SK-N-SH treated with all-trans-retinoic acid at 6 μM for 48 hours (cell line): Measurements from ENCODE around the gene ARID5A.

ENCODE experiments used
- CSDC2 ChIP-seq: fragments of 250-450 bp; sonication (Bioruptor Pico); IDR thresholded peaks from 2 replicates; pipeline ENCODE4 v1.5.0; 2020; ENCODE audit warnings: mild to moderate bottlenecking, moderate library complexity
- CSRNP3 ChIP-seq: fragments of 250-450 bp; sonication (Bioruptor Pico); IDR thresholded peaks from 2 replicates; pipeline ENCODE4 v1.5.1; 2021; ENCODE audit warnings: mild to moderate bottlenecking, moderate library complexity
- ZFP3 ChIP-seq: fragments of 250-450 bp; sonication (Bioruptor Pico); IDR thresholded peaks from 2 replicates; pipeline ENCODE4 v1.5.0; 2020; ENCODE audit warnings: mild to moderate bottlenecking, moderate library complexity

DNA sequence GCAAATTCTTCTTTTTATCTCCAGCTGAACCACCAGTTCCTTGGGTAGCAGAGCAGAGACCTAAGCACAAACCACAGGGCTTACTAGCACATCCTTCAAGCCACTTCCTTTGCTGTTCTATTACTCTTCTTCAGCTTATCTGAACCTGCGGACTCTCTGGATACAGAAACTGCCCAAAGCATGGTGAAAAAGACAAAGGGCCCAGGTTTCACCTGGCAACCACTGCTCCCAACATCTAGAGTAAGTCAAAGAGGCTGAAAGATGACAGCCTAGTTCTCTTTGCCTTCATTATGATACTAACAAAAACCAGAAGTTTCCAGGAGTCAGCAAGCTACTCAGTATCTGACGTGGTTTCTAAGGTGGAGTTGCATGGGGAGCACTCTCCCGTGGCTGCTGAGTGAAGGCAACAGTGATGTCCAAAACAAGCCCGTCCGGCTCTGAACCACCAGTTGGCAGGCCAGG is 58.2 kb downstream of the ARID5A start:
- no peak for TF ChIP-seq CSRNP3 (CRISPR knock-in tag)
- no peak for TF ChIP-seq CSDC2
- TF ChIP-seq ZFP3: no peak
